HepG2 (cell line): ENCODE measurements around the gene PLCB4. TPM values are rescaled to one million over a fixed set of nuclear protein-coding genes. Genes with fewer than 3 reads are reported as not detected.

Source experiments
- ATAC-seq: fragments of 200-7000 bp; cut with Tn5 transposase; 3 replicates; pipeline ENCODE4 v1.9.1; 2020; ENCODE audit warnings: mild to moderate bottlenecking, moderate library complexity
- BruUV-seq: library from RNA; stranded (reverse); fragments of 400-500 nt; replicated peaks from 2 replicates; lab custom pipeline; 2021; lab: Mats Ljungman, UMichigan
- CTCF ChIA-PET: fragments of 300-600 bp; formaldehyde crosslinking; extraction: SDS; loops from one replicate; lab custom pipeline; 2021; ENCODE audit warnings: low total read pairs, inconsistent platforms, low intra/inter-chr PET ratio; lab: Yijun Ruan, JAX
- POLR2A ChIA-PET: fragments of 350-600 bp; sonication (Branson Sonifier 250); formaldehyde crosslinking; loops from one replicate; lab custom pipeline; 2020; ENCODE audit warnings: antibody characterized with exemption, inconsistent platforms; lab: Yijun Ruan, JAX
- DNase-seq: peaks from one replicate; pipeline ENCODE4 v3.0.0-alpha.2; 2015; ENCODE audit warnings: low spot score
- FAIRE-seq: peaks from 3 replicates; lab custom pipeline; 2011; peaks lifted over from hg19 to GRCh38; lab: Jason Lieb, UNC
- H2AFZ ChIP-seq: one replicate; pipeline ENCODE4 v1.6.1; 2011; ENCODE audit warnings: low read length, inconsistent platforms
- H3K27ac ChIP-seq: fragments of 300-600 bp; 3 replicates; pipeline ENCODE4 v1.8.0; 2011; ENCODE audit warnings: mixed run types, mild to moderate bottlenecking, mixed read lengths, low read length, inconsistent platforms; ENCODE audit not compliant: insufficient read depth; ENCODE audit errors: extremely low read length
- H3K27me3 ChIP-seq, 2 experiments: fragments of 200-600 bp in 1 of 2; 2 replicates in 1 of 2; 3 replicates in 1 of 2; pipeline versions ENCODE4 v1.6.0 to v1.8.0; 2011; ENCODE audit warnings: low read length in 2 of 2, mild to moderate bottlenecking in 2 of 2, moderate library complexity in 2 of 2, inconsistent platforms in 1 of 2; ENCODE audit not compliant: insufficient read depth in 2 of 2, control insufficient read depth in 1 of 2
- H3K36me3 ChIP-seq, 2 experiments: fragments of 200-600 bp in 1 of 2; replicated peaks in 1 of 2; 2 replicates in 1 of 2; 3 replicates in 1 of 2; pipeline versions ENCODE4 v1.5.1 to v1.8.0; 2011; ENCODE audit warnings: low read length in 2 of 2, inconsistent platforms in 1 of 2; ENCODE audit not compliant: insufficient read depth in 2 of 2, control insufficient read depth in 1 of 2
- H3K4me1 ChIP-seq: 2 replicates; pipeline ENCODE4 v1.5.1; 2012; ENCODE audit warnings: low read length, inconsistent platforms; ENCODE audit not compliant: insufficient read depth
- H3K4me2 ChIP-seq: 2 replicates; pipeline ENCODE4 v1.6.0; 2011; ENCODE audit warnings: low read depth, low read length, inconsistent platforms
- H3K4me3 ChIP-seq, 3 experiments: fragments of 200-600 bp in 1 of 3; sonication (generic), shearing (Covaris generic) in 1 of 3; replicated peaks in 1 of 3; 2 replicates each; pipeline ENCODE4 v1.5.1; 2011 to 2016; ENCODE audit warnings: low read length in 3 of 3, inconsistent platforms in 2 of 3, low read depth in 2 of 3, mild to moderate bottlenecking in 2 of 3, control low read depth in 1 of 3, mixed read lengths in 1 of 3; ENCODE audit not compliant: insufficient read depth in 1 of 3
- H3K79me2 ChIP-seq: one replicate; pipeline ENCODE4 v1.6.1; 2011; ENCODE audit warnings: low read length, inconsistent platforms; ENCODE audit not compliant: insufficient read depth
- H3K9ac ChIP-seq: 2 replicates; pipeline ENCODE4 v1.6.0; 2011; ENCODE audit warnings: mild to moderate bottlenecking, low read depth, low read length, inconsistent platforms; ENCODE audit not compliant: insufficient read depth
- H3K9me3 ChIP-seq: 2 replicates; pipeline ENCODE4 v1.5.1; 2012; ENCODE audit warnings: mild to moderate bottlenecking, low read length
- H4K20me1 ChIP-seq: 2 replicates; pipeline ENCODE4 v1.6.0; 2011; ENCODE audit warnings: inconsistent platforms, mild to moderate bottlenecking, low read length, moderate library complexity; ENCODE audit not compliant: insufficient read depth
- HMG20B ChIP-seq: conservative IDR thresholded peaks from 2 replicates; pipeline ENCODE4 v1.6.1; 2016; ENCODE audit warnings: missing genetic modification reagents, missing compliant biosample characterization
- HNF4G ChIP-seq, 2 experiments: sonication (generic) in 1 of 2; formaldehyde crosslinking in 1 of 2; IDR thresholded peaks; 2 replicates each; pipeline versions ENCODE4 v1.4.0 to v1.6.1; 2011 to 2020; ENCODE audit warnings: borderline replicate concordance in 2 of 2, low read depth in 2 of 2, mild to moderate bottlenecking in 2 of 2, low read length in 1 of 2, missing genetic modification reagents in 1 of 2, moderate library complexity in 1 of 2
- JARID2 ChIP-seq: sonication (generic); formaldehyde crosslinking; IDR thresholded peaks from 2 replicates; pipeline ENCODE4 v1.8.1; 2023; ENCODE audit warnings: missing genetic modification reagents, inconsistent platforms; ENCODE audit not compliant: insufficient replicate concordance
- PAX8 ChIP-seq: sonication (generic); formaldehyde crosslinking; IDR thresholded peaks from 2 replicates; pipeline ENCODE4 v1.8.0; 2022; ENCODE audit warnings: mild to moderate bottlenecking, missing genetic modification reagents, borderline replicate concordance
- SUZ12 ChIP-seq: fragments of 150-350 bp; IDR thresholded peaks from 2 replicates; pipeline ENCODE4 v1.6.1; 2014; ENCODE audit warnings: low read depth, low read length
- ZFP82 ChIP-seq: sonication (generic); formaldehyde crosslinking; IDR thresholded peaks from 2 replicates; pipeline ENCODE4 v1.5.1; 2020; ENCODE audit warnings: mild to moderate bottlenecking, missing genetic modification reagents, borderline replicate concordance
- ZFY ChIP-seq: sonication (generic); formaldehyde crosslinking; IDR thresholded peaks from 2 replicates; pipeline ENCODE4 v1.4.0; 2020; ENCODE audit warnings: missing genetic modification reagents
- ZNF138 ChIP-seq: sonication (generic); formaldehyde crosslinking; IDR thresholded peaks from 2 replicates; pipeline ENCODE4 v1.5.0; 2020; ENCODE audit warnings: mild to moderate bottlenecking, low read depth, missing genetic modification reagents
- ZNF362 ChIP-seq: sonication (generic); formaldehyde crosslinking; IDR thresholded peaks from 2 replicates; pipeline ENCODE4 v1.4.0; 2020; ENCODE audit warnings: missing genetic modification reagents, mild to moderate bottlenecking, borderline replicate concordance
- WGBS: methylation state at CpG from one replicate; pipeline ENCODE4 v1.1.6; 2017; ENCODE audit warnings: low lambda C conversion rate; 5-methylcytosine and 5-hydroxymethylcytosine counted together
- in situ Hi-C: cut with HindIII; loops from 2 replicates; pipeline ENCODE4 v1.10.0; 2017; ENCODE audit warnings: low pct_unique_long_range_greater_than_20kb; ENCODE audit not compliant: extremely low pct_ligation_motif_present
- intact Hi-C: fragments of 100-400 bp; cut with micrococcal nuclease; formaldehyde crosslinking; loops from one replicate; pipeline ENCODE4 v1.10.0; 2022; ENCODE audit not compliant: unreplicated experiment
- polyA plus RNA-seq, 8 experiments: library from polyadenylated mRNA; depleted of rRNA in 3 of 8; stranded (reverse) in 7 of 8; unstranded in 1 of 8; fragments of >200 nt; fragmentation: Illumina TruSeq in 4 of 8; extraction: Trizol in 4 of 8; gene quantifications; 2 replicates each; pipeline versions ENCODE4 v1.2.1 to v1.2.3, GENCODE V29; 2011 to 2016; ENCODE audit warnings: low read depth in 4 of 8, missing spikeins in 1 of 8, mixed read lengths in 1 of 8; ENCODE audit not compliant: insufficient read depth in 1 of 8
- total RNA-seq, 5 experiments: library from RNA; depleted of rRNA; stranded (reverse); fragments of >200 nt; fragmentation: Illumina TruSeq; extraction: Trizol; gene quantifications; 2 replicates each; pipeline ENCODE4 v1.2.3, GENCODE V29; 2016; ENCODE audit warnings: low read depth in 1 of 5

PLCB4 gene
- total and polyA plus RNA-seq, 2 of the 13 experiments (the other 11 are each of a cell fraction or from before 2014, with no cell fraction given) = 0.01 TPM; not detected in 1

DNA sequence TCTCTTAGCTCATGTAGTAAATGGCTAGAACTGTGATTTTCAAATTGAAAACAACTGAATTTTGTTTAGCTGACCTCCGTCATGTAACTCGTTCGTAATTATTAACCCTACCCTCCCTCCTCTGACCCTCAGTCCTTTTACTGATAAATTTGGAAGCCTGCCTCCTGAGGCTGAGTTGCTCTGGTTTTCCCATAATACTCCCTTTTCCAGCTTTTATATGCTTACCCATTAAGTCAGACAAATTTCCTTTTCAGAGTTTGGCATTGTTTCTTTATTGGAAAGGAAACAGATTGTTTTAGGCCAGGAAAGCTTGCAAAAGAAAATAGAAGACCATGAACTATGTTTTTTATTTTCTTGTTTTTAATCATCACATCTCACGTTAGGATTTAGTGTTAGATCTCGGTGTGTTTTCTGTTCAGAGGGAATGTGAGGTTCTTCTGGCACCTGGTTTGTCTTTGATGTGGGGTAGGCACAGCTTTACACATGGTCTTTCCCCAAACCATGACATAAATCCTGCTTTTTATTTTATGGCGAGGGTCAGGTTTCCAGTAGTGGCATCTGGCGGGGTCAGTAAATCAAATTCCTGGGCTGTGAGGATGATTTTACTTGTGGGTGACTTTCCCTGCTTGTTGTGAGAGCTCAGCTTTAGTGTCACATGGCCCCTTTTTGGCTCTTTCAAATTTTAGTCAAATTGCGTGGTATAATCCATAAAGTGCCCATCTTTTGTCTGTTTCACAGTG is 24.5 kb downstream of the PLCB4 start (continued):
- TF ChIP-seq JARID2 (no peak), ZFP82 (CRISPR knock-in tag) (no peak), SUZ12 (no peak), ZFY (CRISPR knock-in tag) (no peak), ZNF138 (CRISPR knock-in tag) (no peak), PAX8 (CRISPR knock-in tag) (no peak), HMG20B (CRISPR knock-in tag) (no peak)
- TF ChIP-seq, all 625 proteins: peak for 0

- FAIRE-seq = no peak
- no peaks in the 10 kb centered on the region for H3K36me3 ChIP-seq
- H3K27ac ChIP-seq = no peak overlapping the region
- H3K4me2 ChIP-seq = no peak overlapping the region
- BruUV-seq = no TSS peak
- no peak overlapping the region for H2AFZ ChIP-seq
- in situ Hi-C loops = no loop called here
- intact Hi-C loops = no loop called here
- H4K20me1 ChIP-seq = no peaks in the 10 kb centered on the region
- no peaks in the 10 kb centered on the region for H3K79me2 ChIP-seq
- no peaks in the 10 kb centered on the region for H3K4me1 ChIP-seq
- no peak for ATAC-seq
- no peak overlapping the region for H3K9ac ChIP-seq
- ChIA-PET POLR2A (no interaction called here), CTCF (no interaction called here)
- H3K4me3 ChIP-seq = no peak overlapping the region
- 5% methylated on average over 2 of the region's 2 CpGs for WGBS
- no peak for DNase-seq
- no peak for TF ChIP-seq HNF4G (IDR thresholded peaks at IDR 0.05; ENCODE audit: borderline replicate concordance, low read depth, low read length)
- TF ChIP-seq HNF4G (CRISPR knock-in tag; IDR thresholded peaks at IDR 0.05; ENCODE audit: borderline replicate concordance, low read depth) = no peak
- TF ChIP-seq ZNF362 (CRISPR knock-in tag) = 0 out of 2 replicates have a peak, but pooled peaks have one; percentile 29
- no peaks in the 10 kb centered on the region for H3K9me3 ChIP-seq
- no peaks in the 10 kb centered on the region; a peak in 1 of 5 replicates for H3K27me3 ChIP-seq
Observed at GRCh38 chr20:9099372-9099771, 30.5 kb downstream of the PLCB4 start.
